ENCODE data around the gene SCAND1.
"Not testable (repeated sequence)": the region's sequence is repeated elsewhere in the genome, so short reads cannot be mapped to it uniquely, and the experiment has no call there.

SCAND1 gene
- long read RNA-seq, transcript SCAND1-201 (2 exons, 902 nt) = major isoform, 17 of 54 reads
- long read RNA-seq, partial matches to known transcripts = 0 of 54 reads
- long read RNA-seq, other reads (novel, unspliced or antisense) = 37 of 54 reads

GRCh38 chr20:35954200-35954906 lies at the start of gene SCAND1:
SCAND1 (minus strand) TSS chr20:35954502; CDS start chr20:35954284, 218 bp downstream.
- Histone ChIP-seq H3K27me3 (ENCODE audit: insufficient read depth, poor library complexity, severe bottlenecking) (no peaks in the 10 kb centered on the region), H3K4me3 (replicated peaks; ENCODE audit: insufficient read depth, low read length) (peak within 1 kb of the TSS; percentile 91), H3K27ac (replicated peaks) (peak within 1 kb of the TSS; percentile 98)
- peak; percentile 98 for DNase-seq (ENCODE audit: low read depth in 1 of 2, low spot score in 1 of 2)
- TF ChIP-seq POLR2AphosphoS5 (IDR thresholded peaks at IDR 0.05; ENCODE audit: low read depth) (peak; percentile 82), REST (IDR thresholded peaks at IDR 0.05; ENCODE audit: insufficient replicate concordance, low read depth) (peak; percentile 37), GABPA (IDR thresholded peaks at IDR 0.05; ENCODE audit: low read depth) (peak; percentile 99), CTCF (IDR thresholded peaks at IDR 0.05; ENCODE audit: insufficient read depth, low read length) (peak; percentile 95), SPI1 (IDR thresholded peaks at IDR 0.05; ENCODE audit: borderline replicate concordance, low read depth) (no peak; the same call in 1 of the 2 replicates)

GRCh38 chr20:36004045-36004444 lies 49.7 kb upstream of the SCAND1 start:
- no peak overlapping the region for H3K27ac ChIP-seq (replicated peaks)
- peak in 1 of 2 experiments; percentile 21 for DNase-seq (ENCODE audit: low read depth in 1 of 2, low spot score in 1 of 2)
- TF ChIP-seq SPI1 (IDR thresholded peaks at IDR 0.05; ENCODE audit: borderline replicate concordance, low read depth) (no peak), CTCF (IDR thresholded peaks at IDR 0.05; ENCODE audit: insufficient read depth, low read length) (no peak), REST (IDR thresholded peaks at IDR 0.05; ENCODE audit: insufficient replicate concordance, low read depth) (no peak), POLR2AphosphoS5 (IDR thresholded peaks at IDR 0.05; ENCODE audit: low read depth) (no peak)
- no peak overlapping the region for H3K4me3 ChIP-seq (replicated peaks; ENCODE audit: insufficient read depth, low read length)
- H3K27me3 ChIP-seq (ENCODE audit: insufficient read depth, poor library complexity, severe bottlenecking) = no peaks in the 10 kb centered on the region

GRCh38 chr20:36002855-36003254 lies 48.6 kb upstream of the SCAND1 start:
- no peaks in the 10 kb centered on the region for H3K27me3 ChIP-seq (ENCODE audit: insufficient read depth, poor library complexity, severe bottlenecking)
- DNase-seq (ENCODE audit: low read depth in 1 of 2, low spot score in 1 of 2) = no peak
- TF ChIP-seq POLR2AphosphoS5 (IDR thresholded peaks at IDR 0.05; ENCODE audit: low read depth) = no peak

GRCh38 chr20:36001331-36001730 lies 47.0 kb upstream of the SCAND1 start:
- not testable (repeated sequence) for H3K4me3 ChIP-seq (replicated peaks; ENCODE audit: insufficient read depth, low read length); H3K27me3 ChIP-seq (ENCODE audit: insufficient read depth, poor library complexity, severe bottlenecking)

More at GRCh38 chr20:36002855-36003254, 48.6 kb upstream of the SCAND1 start:
- Histone ChIP-seq H3K4me3 (replicated peaks; ENCODE audit: insufficient read depth, low read length) (no peak overlapping the region), H3K27ac (replicated peaks) (no peak overlapping the region)

GRCh38 chr20:35996492-35996891 lies 42.2 kb upstream of the SCAND1 start:
- not testable (repeated sequence) for H3K27me3 ChIP-seq (ENCODE audit: insufficient read depth, poor library complexity, severe bottlenecking); DNase-seq (ENCODE audit: low read depth in 1 of 2, low spot score in 1 of 2); H3K27ac ChIP-seq (replicated peaks); H3K4me3 ChIP-seq (replicated peaks; ENCODE audit: insufficient read depth, low read length)

More at GRCh38 chr20:36001331-36001730, 47.0 kb upstream of the SCAND1 start:
- not testable (repeated sequence) for DNase-seq (ENCODE audit: low read depth in 1 of 2, low spot score in 1 of 2); H3K27ac ChIP-seq (replicated peaks)
